H9 (cell line): Measurements from ENCODE around the gene MRAP2. TPM values are rescaled to one million over a fixed set of nuclear protein-coding genes. Genes with fewer than 3 reads are reported as not detected.

Experiments
- DNase-seq: peaks from one replicate; pipeline ENCODE4 v3.0.0-alpha.2; 2017
- H2AFZ ChIP-seq: one replicate; pipeline ENCODE4 v1.6.1; 2013; ENCODE audit warnings: mild to moderate bottlenecking, low read length, control low read depth, moderate library complexity
- H2AK5ac ChIP-seq: 2 replicates; pipeline ENCODE4 v1.6.1; 2013; ENCODE audit warnings: low read length, control low read depth, mixed read lengths; ENCODE audit not compliant: insufficient read length
- H2BK120ac ChIP-seq: one replicate; pipeline ENCODE4 v1.6.1; 2013; ENCODE audit warnings: low read depth, mild to moderate bottlenecking, low read length, control low read depth, inconsistent platforms; ENCODE audit not compliant: poor library complexity, severe bottlenecking
- H2BK12ac ChIP-seq: 2 replicates; pipeline ENCODE4 v1.6.1; 2013; ENCODE audit warnings: low read length, control low read depth, mixed read lengths, low read depth; ENCODE audit not compliant: insufficient read length
- H2BK15ac ChIP-seq: 2 replicates; pipeline ENCODE4 v1.6.1; 2013; ENCODE audit warnings: low read depth, low read length, control low read depth
- H2BK20ac ChIP-seq: one replicate; pipeline ENCODE4 v1.6.1; 2013; ENCODE audit warnings: low read depth, mild to moderate bottlenecking, low read length, control low read depth, inconsistent platforms; ENCODE audit not compliant: poor library complexity, severe bottlenecking
- H2BK5ac ChIP-seq: 2 replicates; pipeline ENCODE4 v1.6.1; 2013; ENCODE audit warnings: low read length, control low read depth, mixed read lengths; ENCODE audit not compliant: insufficient read length
- H3K14ac ChIP-seq: 2 replicates; pipeline ENCODE4 v1.6.1; 2013; ENCODE audit warnings: low read length, control low read depth; ENCODE audit not compliant: insufficient read depth
- H3K18ac ChIP-seq: 2 replicates; pipeline ENCODE4 v1.6.1; 2013; ENCODE audit warnings: low read depth, mild to moderate bottlenecking, mixed read lengths, low read length, control low read depth; ENCODE audit not compliant: insufficient read length
- H3K23ac ChIP-seq: 2 replicates; pipeline ENCODE4 v1.6.1; 2013; ENCODE audit warnings: low read length, control low read depth, mixed read lengths, low read depth; ENCODE audit not compliant: insufficient read length
- H3K23me2 ChIP-seq: 2 replicates; pipeline ENCODE4 v1.6.1; 2013; ENCODE audit warnings: low read depth, mild to moderate bottlenecking, mixed read lengths, low read length, control low read depth; ENCODE audit not compliant: insufficient read length, poor library complexity, severe bottlenecking
- H3K27ac ChIP-seq: 2 replicates; pipeline ENCODE4 v1.5.1; 2013; ENCODE audit warnings: low read length, control low read depth, mixed read lengths, low read depth; ENCODE audit not compliant: insufficient read length
- H3K27me3 ChIP-seq: 2 replicates; pipeline ENCODE4 v1.6.1; 2013; ENCODE audit warnings: low read length, control low read depth, inconsistent platforms; ENCODE audit not compliant: insufficient read depth
- H3K4ac ChIP-seq: 2 replicates; pipeline ENCODE4 v1.6.1; 2013; ENCODE audit warnings: low read depth, mild to moderate bottlenecking, control low read depth, inconsistent platforms, low read length, moderate library complexity
- H3K4me1 ChIP-seq: 2 replicates; pipeline ENCODE4 v1.6.1; 2013; ENCODE audit warnings: low read length, control low read depth, inconsistent platforms; ENCODE audit not compliant: insufficient read depth
- H3K4me2 ChIP-seq: 2 replicates; pipeline ENCODE4 v1.6.1; 2013; ENCODE audit warnings: low read length, control low read depth, mixed read lengths; ENCODE audit not compliant: insufficient read length, insufficient read depth
- H3K56ac ChIP-seq: 2 replicates; pipeline ENCODE4 v1.6.1; 2013; ENCODE audit warnings: low read depth, mild to moderate bottlenecking, mixed read lengths, low read length, control low read depth; ENCODE audit not compliant: insufficient read length
- H3K79me1 ChIP-seq: 2 replicates; pipeline ENCODE4 v1.6.1; 2013; ENCODE audit warnings: low read depth, mild to moderate bottlenecking, moderate library complexity, low read length, control low read depth, inconsistent platforms; ENCODE audit not compliant: insufficient read depth, poor library complexity, severe bottlenecking
- H3K79me2 ChIP-seq: 2 replicates; pipeline ENCODE4 v1.6.1; 2013; ENCODE audit warnings: low read length, control low read depth, inconsistent platforms; ENCODE audit not compliant: insufficient read depth
- H3K9ac ChIP-seq: 2 replicates; pipeline ENCODE4 v1.6.1; 2013; ENCODE audit warnings: low read length, control low read depth, mixed read lengths; ENCODE audit not compliant: insufficient read length; ENCODE audit errors: extremely low read depth
- H3K9me3 ChIP-seq: one replicate; pipeline ENCODE4 v1.6.1; 2013; ENCODE audit warnings: low read depth, low read length, inconsistent platforms; ENCODE audit not compliant: control insufficient read depth
- H3T11ph ChIP-seq: one replicate; pipeline ENCODE4 v1.6.1; 2013; ENCODE audit warnings: mild to moderate bottlenecking, low read length, control low read depth, inconsistent platforms
- H4K20me1 ChIP-seq: one replicate; pipeline ENCODE4 v1.6.1; 2013; ENCODE audit not compliant: control insufficient read depth, insufficient read length, insufficient read depth
- H4K5ac ChIP-seq: 2 replicates; pipeline ENCODE4 v1.6.1; 2013; ENCODE audit warnings: low read depth, mild to moderate bottlenecking, mixed read lengths, low read length, control low read depth; ENCODE audit not compliant: insufficient read length
- H4K8ac ChIP-seq: replicated peaks from 2 replicates; pipeline ENCODE4 v1.6.1; 2013; ENCODE audit warnings: low read length, control low read depth, mixed read lengths, low read depth; ENCODE audit not compliant: insufficient read length
- H4K91ac ChIP-seq: 2 replicates; pipeline ENCODE4 v1.6.1; 2013; ENCODE audit warnings: low read depth, mild to moderate bottlenecking, moderate library complexity, mixed read lengths, low read length, control low read depth; ENCODE audit not compliant: insufficient read length
- H3K27ac Mint-ChIP-seq, 3 experiments: 2 replicates in 2 of 3; 3 replicates in 1 of 3; pipeline ENCODE4 v1.8.0; 2020 to 2021; ENCODE audit warnings: mixed read lengths in 3 of 3, mild to moderate bottlenecking in 1 of 3, moderate library complexity in 1 of 3
- H3K27me3 Mint-ChIP-seq: 2 replicates; pipeline ENCODE4 v1.8.0; 2021; ENCODE audit warnings: low read depth, mild to moderate bottlenecking, moderate library complexity, mixed read lengths
- H3K36me3 Mint-ChIP-seq, 3 experiments: 2 replicates in 2 of 3; 3 replicates in 1 of 3; pipeline ENCODE4 v1.8.0; 2020 to 2021; ENCODE audit warnings: low read depth in 3 of 3, mixed read lengths in 3 of 3; ENCODE audit not compliant: insufficient read depth in 1 of 3
- H3K4me1 Mint-ChIP-seq, 2 experiments: 2 replicates each; pipeline ENCODE4 v1.8.0; 2020; ENCODE audit warnings: mixed read lengths in 2 of 2
- H3K4me3 Mint-ChIP-seq, 2 experiments: 2 replicates in 1 of 2; 3 replicates in 1 of 2; pipeline ENCODE4 v1.8.0; 2020 to 2021; ENCODE audit warnings: mild to moderate bottlenecking in 2 of 2, mixed read lengths in 2 of 2, moderate library complexity in 1 of 2
- H3K9me3 Mint-ChIP-seq, 2 experiments: 2 replicates in 1 of 2; 3 replicates in 1 of 2; pipeline ENCODE4 v1.8.0; 2020; ENCODE audit warnings: mild to moderate bottlenecking in 2 of 2, mixed read lengths in 2 of 2, moderate library complexity in 1 of 2
- CTCF ChIP-seq: fragments of 200-600 bp; sonication (generic); conservative IDR thresholded peaks from 3 replicates; pipeline ENCODE4 v1.8.0; 2021; ENCODE audit warnings: antibody characterized with exemption, mild to moderate bottlenecking
- WGBS: extraction: QIAGEN DNeasy Blood & Tissue Kit; methylation state at CpG from one replicate; pipeline ENCODE4 v1.1.7; 2013; ENCODE audit warnings: missing lambda C conversion rate, low lambda C conversion rate, mixed read lengths; ENCODE audit not compliant: insufficient read length; ENCODE audit errors: extremely low coverage; 5-methylcytosine and 5-hydroxymethylcytosine counted together
- total RNA-seq: library from RNA; stranded (reverse); gene quantifications from 2 replicates; pipeline ENCODE4 v1.2.1, GENCODE V29; 2021

MRAP2 gene
- total RNA-seq, 1 experiment from 2014 or later: 8.0 TPM

DNA sequence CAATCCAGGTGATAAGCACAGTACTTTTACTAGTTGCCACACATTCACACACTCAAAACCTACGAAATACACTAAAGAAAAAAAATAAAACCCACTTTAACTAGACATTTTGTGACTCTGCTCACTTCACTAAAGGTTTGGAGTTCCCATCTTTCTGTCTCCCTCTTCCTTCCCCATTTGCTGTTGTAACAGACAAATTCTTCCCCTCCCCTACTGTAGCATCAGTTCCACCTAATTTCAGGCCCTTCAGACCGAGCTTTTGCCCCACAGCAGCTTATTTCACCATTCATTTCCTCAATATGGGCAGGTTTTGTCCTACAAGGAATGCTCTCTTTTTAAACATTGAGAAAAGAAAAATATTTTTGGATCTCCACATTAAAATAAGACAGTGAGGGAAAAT lies 31.3 kb upstream of the MRAP2 start:
- no peak for TF ChIP-seq CTCF
- Histone ChIP-seq H3K9ac (no peak overlapping the region), H3K27ac (no peak overlapping the region), H2AK5ac (no peak overlapping the region), H4K91ac (no peak overlapping the region), H3K23ac (no peak overlapping the region), H4K5ac (no peak overlapping the region), H3T11ph (no peak overlapping the region), H2BK5ac (no peak overlapping the region), H4K8ac (no peak overlapping the region), H3K4ac (no peak overlapping the region), H3K79me2 (no peaks in the 10 kb centered on the region), H2BK15ac (no peak overlapping the region), H3K27me3 (no peaks in the 10 kb centered on the region), H3K18ac (no peak overlapping the region), H3K56ac (no peak overlapping the region), H3K4me1 (no peaks in the 10 kb centered on the region; the same call in 1 of the 2 replicates), H3K9me3 (no peaks in the 10 kb centered on the region), H2BK20ac (no peak overlapping the region), H4K20me1 (no peaks in the 10 kb centered on the region), H2AFZ (peak overlapping the region; percentile 68), H3K4me2 (no peak overlapping the region), H2BK12ac (no peak overlapping the region), H3K79me1 (no peaks in the 10 kb centered on the region), H3K23me2 (no peaks in the 10 kb centered on the region), H3K14ac (no peak overlapping the region), H2BK120ac (no peak overlapping the region)
- H3K4me1 Mint-ChIP-seq: peaks cover 21 to 26% of the 10 kb centered on the region in 2 experiments
- no CpG with 5 or more reads among the region's 2 CpGs for WGBS
- H3K4me3 Mint-ChIP-seq: no peak overlapping the region
- H3K36me3 Mint-ChIP-seq: peaks cover 0 to 2% (median 0%) of the 10 kb centered on the region in 3 experiments; a peak in 2 of 7 replicates
- H3K27me3 Mint-ChIP-seq: no peaks in the 10 kb centered on the region; the same call in 1 of the 2 replicates
- H3K9me3 Mint-ChIP-seq: peaks cover 0 to under 1% of the 10 kb centered on the region in 2 experiments; a peak in 2 of 5 replicates
- H3K27ac Mint-ChIP-seq: peak overlapping the region in 1 of 3 experiments; percentile 41; a peak in 2 of 7 replicates
- DNase-seq: no peak
